ENCODE data around the gene KLF16.

KLF16 gene

GRCh38 chr19:1873524-1874473 is 10.4 kb upstream of the KLF16 start:
- no peak overlapping the region for H3K4me3 ChIP-seq (ENCODE audit: low read depth, low read length)
- no peak for DNase-seq (ENCODE audit: low read depth)

- no peak for DNase-seq (ENCODE audit: low read depth)
- H3K4me3 ChIP-seq (ENCODE audit: low read depth, low read length), result no peak overlapping the region
These were observed 9.6 kb upstream of the KLF16 start for GRCh38 chr19:1872807-1873523.

- H3K4me3 ChIP-seq (ENCODE audit: low read depth, low read length), result no peak overlapping the region
- no peak for DNase-seq (ENCODE audit: low read depth)
These were observed 8.3 kb upstream of the KLF16 start for GRCh38 chr19:1871630-1872029.

- no peak overlapping the region for H3K4me3 ChIP-seq (ENCODE audit: low read depth, low read length)
- DNase-seq (ENCODE audit: low read depth), result no peak
These were observed 7.8 kb upstream of the KLF16 start for GRCh38 chr19:1871140-1871597.

GRCh38 chr19:1868971-1869370 is 5.6 kb upstream of the KLF16 start:
- H3K4me3 ChIP-seq (ENCODE audit: low read depth, low read length), result no peak overlapping the region
- no peak for DNase-seq (ENCODE audit: low read depth)

GRCh38 chr19:1867349-1867724 is 4.0 kb upstream of the KLF16 start:
- DNase-seq (ENCODE audit: low read depth), result no peak

GRCh38 chr19:1866693-1867348 is 3.4 kb upstream of the KLF16 start:
- no peak overlapping the region for H3K4me3 ChIP-seq (ENCODE audit: low read depth, low read length)
- no peak for DNase-seq (ENCODE audit: low read depth)

More at GRCh38 chr19:1867349-1867724, 4.0 kb upstream of the KLF16 start:
- H3K4me3 ChIP-seq (ENCODE audit: low read depth, low read length), result no peak overlapping the region

- H3K4me3 ChIP-seq (ENCODE audit: low read depth, low read length), result peak overlapping the region; percentile 78
- DNase-seq (ENCODE audit: low read depth), result no peak
These were observed 2.0 kb upstream of the KLF16 start for GRCh38 chr19:1865172-1866010.

GRCh38 chr19:1864480-1865171 is 1.2 kb upstream of the KLF16 start:
- peak overlapping the region; percentile 78 for H3K4me3 ChIP-seq (ENCODE audit: low read depth, low read length)
- DNase-seq (ENCODE audit: low read depth), result no peak

GRCh38 chr19:1863638-1864479 is 480 bp upstream of the KLF16 start:
- peak; percentile 83 for DNase-seq (ENCODE audit: low read depth)
- H3K4me3 ChIP-seq (ENCODE audit: low read depth, low read length), result peak overlapping the region; percentile 78

GRCh38 chr19:1862424-1863327 is 703 bp downstream of the KLF16 start:
- H3K4me3 ChIP-seq (ENCODE audit: low read depth, low read length), result peak overlapping the region; percentile 87
- no peak for DNase-seq (ENCODE audit: low read depth)

- peak overlapping the region; percentile 87 for H3K4me3 ChIP-seq (ENCODE audit: low read depth, low read length)
- DNase-seq (ENCODE audit: low read depth), result no peak
These were observed 1.3 kb downstream of the KLF16 start for GRCh38 chr19:1862068-1862423.

GRCh38 chr19:1861599-1862031 is 1.8 kb downstream of the KLF16 start:
- no peak for DNase-seq (ENCODE audit: low read depth)
- H3K4me3 ChIP-seq (ENCODE audit: low read depth, low read length), result peak overlapping the region; percentile 87

GRCh38 chr19:1860821-1861598 is 2.4 kb downstream of the KLF16 start:
- peak overlapping the region; percentile 87 for H3K4me3 ChIP-seq (ENCODE audit: low read depth, low read length)
- no peak for DNase-seq (ENCODE audit: low read depth)

- H3K4me3 ChIP-seq (ENCODE audit: low read depth, low read length), result peak overlapping the region; percentile 87
- no peak for DNase-seq (ENCODE audit: low read depth)
These were observed 3.2 kb downstream of the KLF16 start for GRCh38 chr19:1860042-1860775.
